SHP77 (cell line): Measurements from ENCODE around the gene KCNJ16.

Experiments
- DNase-seq, 2 experiments: peaks; one replicate each; lab custom pipeline; 2025; lab: John Stamatoyannopoulos, UW

Gene KCNJ16

DNA sequence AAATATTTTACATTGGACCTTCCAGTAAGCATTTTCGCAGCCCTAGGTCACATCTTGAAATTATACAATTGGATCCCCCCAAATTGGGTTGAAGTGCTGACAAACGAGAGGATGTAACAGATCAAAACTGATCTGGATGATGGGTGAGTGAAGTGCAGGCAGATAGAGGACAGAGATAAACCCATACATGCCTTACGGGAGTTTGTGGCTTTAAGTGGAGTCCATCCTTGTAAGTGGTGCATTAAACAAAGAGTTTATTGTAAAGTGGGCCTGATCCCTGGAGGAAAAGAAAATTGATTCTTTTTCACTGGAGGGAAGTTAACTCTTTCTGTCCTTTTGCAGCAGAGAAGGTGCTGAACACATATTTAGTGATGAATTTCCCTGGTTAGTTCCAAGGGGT is 55.3 kb downstream of the KCNJ16 start:
- DNase-seq = no peak

DNA sequence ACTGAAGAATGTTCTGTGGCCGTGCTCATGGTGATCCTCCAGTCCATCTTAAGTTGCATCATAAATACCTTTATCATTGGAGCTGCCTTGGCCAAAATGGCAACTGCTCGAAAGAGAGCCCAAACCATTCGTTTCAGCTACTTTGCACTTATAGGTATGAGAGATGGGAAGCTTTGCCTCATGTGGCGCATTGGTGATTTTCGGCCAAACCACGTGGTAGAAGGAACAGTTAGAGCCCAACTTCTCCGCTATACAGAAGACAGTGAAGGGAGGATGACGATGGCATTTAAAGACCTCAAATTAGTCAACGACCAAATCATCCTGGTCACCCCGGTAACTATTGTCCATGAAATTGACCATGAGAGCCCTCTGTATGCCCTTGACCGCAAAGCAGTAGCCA is 57.5 kb downstream of the KCNJ16 start:
- no peak for DNase-seq

DNA sequence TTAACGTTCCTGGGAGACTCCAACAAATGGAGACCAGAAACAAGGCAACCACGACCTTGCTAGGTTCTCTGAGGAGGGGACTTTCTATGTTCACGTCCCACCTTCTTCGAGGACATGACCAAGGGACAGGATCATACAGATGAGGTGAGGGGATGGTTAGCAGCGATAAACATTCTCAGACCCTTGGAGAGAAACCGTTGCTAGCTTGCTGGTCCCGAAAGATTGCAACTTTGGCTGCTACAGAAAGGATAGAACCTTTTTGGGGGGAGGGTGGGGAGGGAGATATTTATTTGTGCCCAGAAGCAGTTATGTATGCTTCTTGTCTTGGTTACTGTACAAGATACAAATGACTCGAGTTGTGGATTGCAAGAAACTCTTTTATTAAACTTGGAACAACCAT is 59.0 kb downstream of the KCNJ16 start:
- DNase-seq = no peak

DNA sequence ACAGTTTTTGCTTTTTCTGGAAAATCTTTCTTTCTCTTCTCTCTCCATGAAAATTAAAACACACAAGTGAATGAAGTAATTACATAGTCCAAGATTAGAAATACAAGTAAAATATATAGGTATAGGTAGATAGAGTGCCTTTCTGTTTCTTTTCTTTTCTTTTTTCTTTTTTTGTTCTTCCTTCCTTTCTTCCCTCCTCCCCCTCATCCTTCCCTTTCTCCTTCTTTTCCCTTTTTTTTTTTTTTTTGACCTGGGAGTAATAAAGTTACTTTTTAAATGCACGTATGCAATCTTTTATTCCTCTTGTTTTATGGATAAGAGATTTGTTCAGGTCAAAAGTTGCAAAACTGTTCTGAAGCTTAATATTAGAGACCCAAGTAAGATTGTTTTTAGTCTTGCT is 59.8 kb downstream of the KCNJ16 start:
- DNase-seq = no peak

DNA sequence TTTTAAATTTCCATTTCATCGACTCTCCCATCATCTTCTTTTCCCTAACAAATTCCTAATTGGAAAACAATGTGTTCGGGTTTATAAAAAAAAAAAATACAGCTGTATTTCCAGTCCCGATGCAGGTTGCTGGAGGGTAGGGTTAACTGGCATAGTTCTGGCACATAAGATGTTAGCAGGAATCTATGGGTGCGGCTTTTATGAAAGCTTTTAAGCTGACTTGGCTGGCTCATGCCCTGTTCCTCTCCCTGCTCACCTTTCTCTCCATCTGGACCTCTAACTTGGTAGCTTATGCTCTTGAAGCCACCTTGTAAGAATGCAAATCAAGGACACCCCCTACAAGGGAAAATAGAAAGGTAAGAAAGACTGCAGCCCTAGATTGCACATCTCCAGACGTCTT is 61.1 kb downstream of the KCNJ16 start:
- DNase-seq = no peak

DNA sequence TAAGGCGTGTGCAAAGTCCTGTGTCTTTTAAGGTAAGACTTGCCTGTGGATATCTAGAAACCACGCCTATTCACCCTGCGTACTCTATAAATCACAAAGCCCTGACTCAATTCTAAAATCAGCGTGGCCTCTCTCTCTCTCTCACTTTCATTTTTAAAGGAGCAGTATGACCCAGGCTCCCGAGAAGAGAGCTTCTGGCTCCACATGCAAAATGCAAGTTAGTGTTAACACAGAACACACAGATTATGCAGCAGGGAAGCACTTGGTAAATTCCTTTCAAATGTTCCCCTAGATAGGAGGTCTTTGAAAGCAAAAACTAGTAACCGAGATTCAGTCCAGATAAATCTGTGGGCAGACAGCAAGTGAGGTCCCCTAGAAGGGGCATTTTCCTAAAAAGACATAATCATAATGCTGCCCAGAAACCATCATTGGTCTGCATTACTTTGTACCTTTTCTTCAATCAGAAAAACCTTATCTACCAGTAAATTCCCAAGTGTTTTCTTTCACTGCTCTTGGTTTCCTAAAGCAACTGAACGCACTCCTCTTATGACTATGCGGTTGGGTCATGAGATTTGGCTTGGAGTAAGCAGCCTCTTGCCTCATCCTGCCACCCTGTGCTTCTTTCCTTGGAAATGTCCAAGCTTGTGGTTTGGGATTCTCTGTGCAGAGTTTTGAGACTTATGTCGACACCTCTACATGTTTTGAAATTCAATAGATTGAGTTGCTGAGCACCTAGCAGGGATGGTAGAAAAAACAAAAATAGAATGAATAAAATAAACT is 62.6 kb downstream of the KCNJ16 start:
- peak; percentile 23 to 25 for DNase-seq

DNA sequence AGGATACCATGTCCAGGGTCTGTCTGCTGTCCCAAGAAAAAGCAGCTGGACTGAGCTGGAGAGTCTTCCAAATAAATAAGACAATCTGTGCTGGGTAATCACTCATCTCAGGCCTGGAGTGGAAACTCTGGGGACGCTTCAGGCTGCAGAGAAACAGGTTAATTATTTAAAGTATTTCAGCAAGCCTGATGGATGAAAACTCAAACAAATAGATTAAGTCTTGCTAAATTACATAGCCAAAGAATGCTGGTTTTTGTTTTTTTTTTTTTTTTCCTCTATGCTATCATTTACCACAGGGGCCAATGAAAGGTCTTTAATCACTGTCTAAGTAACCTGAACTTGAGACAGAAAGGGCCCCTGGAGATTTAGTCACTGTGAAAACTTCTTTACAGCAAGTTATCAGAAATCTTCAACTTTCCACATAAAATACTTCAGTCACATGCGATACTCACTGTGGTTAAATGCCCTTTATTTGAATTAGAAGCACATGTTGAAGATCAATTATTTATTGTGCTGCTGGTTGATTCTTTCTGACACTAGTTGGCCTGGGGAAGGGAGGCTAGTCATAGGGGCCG is 63.4 kb downstream of the KCNJ16 start:
- no peak for DNase-seq

DNA sequence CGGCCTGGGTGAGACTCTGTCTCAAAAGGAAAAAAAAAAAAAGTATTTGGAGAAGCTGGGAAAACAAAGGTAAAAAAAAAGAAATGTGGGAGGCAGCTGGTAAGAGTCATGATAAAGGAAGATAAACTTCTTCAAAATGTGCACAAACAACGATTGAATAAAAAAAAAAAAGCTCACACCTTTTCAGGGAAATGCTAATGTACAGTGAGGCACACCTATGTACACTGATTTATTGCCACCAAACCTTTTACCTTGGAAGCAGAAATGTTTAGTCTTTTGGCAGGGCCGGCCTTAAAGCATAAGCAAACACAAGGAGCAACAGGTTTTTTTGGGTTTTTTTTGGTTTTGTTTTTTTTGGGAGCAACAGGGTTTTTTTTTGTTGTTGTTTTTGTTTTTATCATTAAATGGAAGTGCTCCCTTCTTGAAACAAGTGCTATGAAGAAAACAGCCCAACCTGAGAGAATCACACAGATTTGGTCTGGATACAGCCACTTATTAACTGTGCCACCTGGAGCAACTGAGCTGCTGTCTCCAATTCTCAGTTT is 64.5 kb downstream of the KCNJ16 start:
- DNase-seq = no peak

DNA sequence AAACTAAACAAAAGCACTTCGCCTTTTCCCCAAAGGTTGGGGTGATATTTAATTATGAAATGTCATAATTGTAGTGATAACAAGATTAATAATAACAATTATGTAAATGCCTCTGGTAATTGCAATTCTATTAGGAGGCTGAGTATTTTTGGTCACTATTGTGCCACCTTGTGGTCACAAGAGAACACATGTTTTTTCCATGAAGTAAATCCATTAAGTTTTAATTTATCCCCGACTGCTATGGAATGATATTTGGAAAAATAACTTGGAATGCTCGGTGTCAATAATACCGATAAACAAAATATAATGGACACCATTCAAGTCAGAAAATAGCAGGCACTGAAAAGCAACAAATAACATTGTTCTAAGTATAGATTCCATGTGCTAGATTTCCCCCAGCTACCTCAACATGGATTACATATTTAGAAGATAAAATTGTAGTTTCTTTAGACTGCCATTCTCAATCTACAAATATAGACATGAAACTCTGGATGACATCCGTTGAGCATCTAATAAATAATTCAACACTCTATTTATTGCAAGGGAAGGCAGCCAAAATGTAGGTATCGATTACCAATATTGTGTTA is 69.3 kb downstream of the KCNJ16 start:
- DNase-seq = no peak

DNA sequence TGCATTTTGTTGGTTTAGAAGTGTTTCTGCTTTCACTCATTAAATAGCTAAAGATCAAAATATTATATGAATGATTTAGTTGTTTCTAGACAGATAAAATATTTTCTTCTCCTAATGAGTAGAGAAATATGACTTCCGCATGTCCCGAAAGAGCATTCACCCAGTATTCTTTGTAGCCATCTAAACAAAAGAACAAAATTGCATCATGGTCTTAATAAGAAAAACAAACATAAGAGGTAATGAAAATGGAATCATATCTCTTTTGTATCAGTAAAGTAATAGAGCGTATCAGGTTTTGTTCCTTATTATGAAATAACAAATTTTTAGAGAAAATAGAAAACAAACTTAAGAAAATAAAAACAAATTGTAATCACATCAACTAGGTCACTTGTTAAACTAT is 78.2 kb downstream of the KCNJ16 start:
- no peak for DNase-seq

DNA sequence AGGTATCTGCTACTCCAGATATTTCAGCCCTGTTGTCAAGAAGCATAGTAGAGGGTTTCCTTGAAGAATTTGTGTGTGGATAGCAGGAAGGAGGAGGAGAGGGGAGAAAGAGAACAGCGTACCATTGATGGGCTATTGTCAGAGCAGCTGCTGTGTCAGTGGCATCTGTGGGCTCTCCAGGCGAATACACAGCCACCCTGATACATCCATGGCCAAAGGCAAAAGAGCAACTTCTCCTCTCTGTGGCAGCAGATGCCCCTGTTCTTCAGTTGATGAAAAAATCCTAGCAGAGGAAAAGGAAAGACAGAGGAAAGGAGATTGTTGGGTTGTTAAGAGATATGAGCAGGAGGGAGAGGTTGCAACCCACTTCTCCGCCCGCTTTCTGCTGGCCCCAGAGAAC is 82.1 kb downstream of the KCNJ16 start:
- DNase-seq = no peak

DNA sequence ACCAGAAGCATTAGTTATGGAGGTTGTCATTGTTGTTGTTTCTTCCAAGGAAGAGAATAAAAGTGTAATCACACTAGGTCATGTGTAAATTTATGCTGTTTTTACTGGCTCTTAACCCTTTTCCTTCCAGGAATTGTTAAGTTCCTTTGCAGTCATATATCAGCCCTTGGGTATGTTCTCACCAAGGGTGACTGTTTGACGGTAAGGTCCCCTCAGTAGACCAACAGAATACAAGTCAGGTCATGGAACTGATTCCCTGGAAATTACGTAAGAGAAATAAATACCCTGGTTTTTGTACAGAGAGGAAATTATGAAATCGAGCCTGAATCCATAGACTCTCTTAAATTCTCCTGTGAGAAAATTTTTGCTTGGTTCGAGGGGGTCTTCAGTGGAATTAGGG is 83.2 kb downstream of the KCNJ16 start:
- no peak for DNase-seq

DNA sequence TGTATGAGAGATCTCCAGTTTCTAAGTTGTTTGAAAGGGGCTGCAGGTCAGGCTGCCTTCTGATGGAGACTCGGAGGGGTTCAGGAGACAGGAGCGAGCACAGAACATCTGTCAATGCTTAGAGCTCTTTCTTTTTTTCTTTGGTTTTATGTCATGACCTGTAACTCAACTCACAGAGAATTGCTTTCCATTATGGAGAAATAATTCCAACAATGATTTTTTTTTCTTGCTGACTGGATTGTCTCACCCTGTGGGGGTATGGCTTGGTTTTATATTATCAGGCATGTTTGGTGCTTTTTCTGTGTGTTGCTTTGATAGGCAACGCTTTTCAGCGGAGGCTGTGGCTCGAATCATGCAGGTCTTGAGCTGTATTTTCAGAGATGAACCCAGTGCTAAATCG is 83.6 kb downstream of the KCNJ16 start:
- no peak for DNase-seq

DNA sequence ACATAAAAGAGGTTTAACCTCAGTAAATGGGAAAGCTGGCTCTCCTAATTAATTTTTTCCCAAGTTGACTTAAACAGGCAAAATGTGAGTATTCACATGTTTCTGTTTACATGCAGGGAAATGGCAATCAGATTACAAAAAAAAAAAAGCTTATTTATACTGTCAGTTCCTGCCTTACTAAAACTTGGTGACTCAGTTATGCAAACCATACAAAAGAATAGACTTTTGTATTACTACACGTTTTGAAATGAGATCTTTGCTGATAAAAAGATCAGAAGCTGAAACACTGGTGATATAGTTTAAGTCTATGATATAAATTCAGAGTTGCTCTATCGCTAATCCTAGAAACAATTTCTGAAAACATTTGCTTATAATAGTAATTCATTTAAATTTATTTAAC is 85.0 kb downstream of the KCNJ16 start:
- DNase-seq = no peak

DNA sequence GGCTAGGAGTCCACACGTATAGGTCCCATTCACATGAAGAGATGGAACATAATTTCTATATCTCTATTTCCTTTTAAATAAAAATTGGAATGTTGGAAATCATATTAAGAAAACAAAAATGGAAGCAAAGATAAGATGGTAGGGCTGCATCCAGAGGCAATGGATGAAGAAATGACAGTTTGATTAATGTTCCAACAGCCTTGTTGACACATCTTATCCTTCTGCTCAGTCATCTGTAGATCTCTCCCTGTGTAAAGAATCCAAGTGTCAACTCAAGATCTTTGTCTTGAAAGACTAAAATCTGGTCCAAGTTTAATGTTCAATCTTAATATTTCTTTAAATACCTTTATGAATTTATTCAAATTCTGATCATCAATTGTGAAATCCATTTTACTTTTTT is 86.5 kb downstream of the KCNJ16 start:
- DNase-seq = no peak

DNA sequence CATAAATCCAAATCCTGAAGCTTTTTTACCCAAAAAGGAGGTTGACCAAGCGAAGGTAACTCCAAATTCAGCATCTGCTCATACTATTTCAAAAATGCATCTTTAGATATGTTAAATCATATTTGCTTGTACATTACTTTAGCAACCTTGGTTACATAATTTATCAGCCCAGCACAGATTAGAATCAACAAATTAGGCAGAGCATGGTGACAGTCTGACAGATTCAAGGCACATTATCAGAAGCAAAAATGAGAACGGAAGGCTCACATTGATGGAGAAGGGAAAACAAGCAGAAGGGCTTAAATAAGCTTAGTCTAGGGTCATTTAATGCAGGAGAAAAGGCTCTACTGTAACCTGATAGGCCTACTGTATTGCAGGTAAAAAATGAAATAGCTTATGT is 90.4 kb downstream of the KCNJ16 start:
- DNase-seq = no peak

DNA sequence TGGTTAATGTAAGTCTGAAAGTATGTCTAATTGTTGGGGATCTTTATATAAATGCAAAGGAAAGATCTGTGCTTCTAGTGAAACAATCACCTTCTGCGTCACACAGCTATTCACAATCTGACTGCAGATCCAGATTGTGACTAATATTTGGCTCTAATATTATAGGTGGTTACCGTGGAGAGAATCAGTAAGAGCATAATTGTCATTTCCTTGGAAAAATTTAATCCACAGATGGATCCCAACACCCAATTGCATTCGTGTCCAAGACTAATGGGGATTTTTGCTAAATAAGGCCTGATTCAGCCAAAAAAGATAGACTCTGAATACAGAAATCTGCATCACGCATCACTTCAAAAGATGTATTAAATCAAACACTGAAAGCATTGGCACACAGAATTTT is 91.6 kb downstream of the KCNJ16 start:
- no peak for DNase-seq

DNA sequence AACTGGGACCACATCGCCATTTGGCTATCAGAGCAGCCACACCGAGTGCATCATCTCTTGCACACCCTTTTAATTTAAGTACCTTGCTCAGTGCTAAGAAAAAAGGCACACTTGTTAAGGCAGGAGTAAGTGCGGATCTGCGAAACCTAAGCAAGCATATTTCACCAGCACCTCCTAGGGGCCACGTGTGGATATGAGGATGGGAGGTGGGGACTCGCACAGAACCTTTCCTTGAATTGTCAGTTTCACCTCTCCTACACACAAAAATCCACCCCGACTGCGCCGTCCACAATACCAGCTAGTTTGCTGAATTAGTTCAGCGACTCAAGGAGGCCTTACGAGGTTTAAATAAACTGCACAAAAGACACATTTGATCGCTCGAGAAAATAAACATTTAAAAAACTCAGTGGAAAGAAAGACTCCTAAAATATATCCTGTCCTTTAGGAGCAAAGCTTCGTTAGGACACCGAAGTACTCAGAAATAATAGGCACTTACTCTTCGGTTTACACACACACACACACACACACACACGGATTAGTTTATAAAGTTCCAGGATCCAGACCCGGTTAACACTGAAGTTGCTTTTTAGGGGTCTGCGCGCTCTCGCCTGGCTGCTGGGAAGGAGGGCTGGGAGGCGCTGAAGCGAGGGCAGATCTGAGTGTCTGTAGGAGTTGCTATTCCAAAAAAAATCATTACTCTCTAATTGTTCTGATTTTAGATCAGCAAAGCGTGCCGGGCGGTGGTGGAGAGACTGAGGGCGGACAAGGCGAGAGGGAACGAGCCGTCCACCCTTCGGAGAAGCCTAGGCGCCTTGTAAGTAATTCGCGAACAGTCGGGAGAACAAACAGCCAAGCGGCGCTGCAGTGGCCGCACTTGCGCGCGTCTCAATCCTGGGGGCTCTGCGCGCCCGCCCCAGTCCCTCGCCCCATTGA is 93.3 kb downstream of the KCNJ16 start:
- peak; percentile 71 to 73 for DNase-seq

DNA sequence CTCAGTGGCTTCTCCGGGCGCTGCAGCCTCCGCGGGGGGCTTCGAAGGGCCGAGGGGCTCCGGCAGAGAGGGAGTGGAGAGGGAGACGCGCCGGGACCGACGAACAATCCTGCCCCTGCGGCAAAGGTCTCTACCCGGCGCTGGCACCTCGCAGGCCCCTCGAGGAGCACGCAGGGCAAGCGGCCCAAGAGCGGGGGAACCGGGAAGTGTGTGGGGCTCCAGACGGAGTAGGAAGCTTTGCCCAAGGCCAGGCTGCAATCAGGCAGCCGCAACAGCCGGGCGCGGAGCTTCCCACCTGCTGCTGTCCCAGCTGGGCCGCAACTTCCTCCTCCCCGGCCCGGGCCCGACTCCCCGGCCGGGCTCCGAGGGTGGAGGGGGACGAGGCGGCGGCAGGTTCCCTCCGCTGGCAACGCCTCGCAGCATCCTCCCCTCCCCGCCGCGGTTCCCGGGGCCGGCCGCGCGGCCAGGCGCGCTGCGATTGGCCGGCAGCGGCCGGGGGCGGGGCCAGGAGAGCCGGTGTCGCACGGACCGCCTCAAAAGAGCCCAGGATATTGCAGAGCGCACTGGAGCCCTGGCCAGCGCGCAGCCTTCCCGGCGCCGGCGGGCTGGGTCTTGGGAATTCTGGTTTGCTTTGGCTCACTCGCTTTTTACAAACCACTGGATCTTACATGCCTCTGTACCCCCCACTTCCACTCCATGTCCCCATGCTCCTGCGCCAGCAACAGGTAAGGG is 94.1 kb downstream of the KCNJ16 start, which contains the start of gene KCNJ2:
KCNJ2 (plus strand) TSS at position 556 of the 732 bp plus-strand sequence. CDS start 5,508 bp downstream, outside the sequence.
- DNase-seq = peak; percentile 77 to 92

DNA sequence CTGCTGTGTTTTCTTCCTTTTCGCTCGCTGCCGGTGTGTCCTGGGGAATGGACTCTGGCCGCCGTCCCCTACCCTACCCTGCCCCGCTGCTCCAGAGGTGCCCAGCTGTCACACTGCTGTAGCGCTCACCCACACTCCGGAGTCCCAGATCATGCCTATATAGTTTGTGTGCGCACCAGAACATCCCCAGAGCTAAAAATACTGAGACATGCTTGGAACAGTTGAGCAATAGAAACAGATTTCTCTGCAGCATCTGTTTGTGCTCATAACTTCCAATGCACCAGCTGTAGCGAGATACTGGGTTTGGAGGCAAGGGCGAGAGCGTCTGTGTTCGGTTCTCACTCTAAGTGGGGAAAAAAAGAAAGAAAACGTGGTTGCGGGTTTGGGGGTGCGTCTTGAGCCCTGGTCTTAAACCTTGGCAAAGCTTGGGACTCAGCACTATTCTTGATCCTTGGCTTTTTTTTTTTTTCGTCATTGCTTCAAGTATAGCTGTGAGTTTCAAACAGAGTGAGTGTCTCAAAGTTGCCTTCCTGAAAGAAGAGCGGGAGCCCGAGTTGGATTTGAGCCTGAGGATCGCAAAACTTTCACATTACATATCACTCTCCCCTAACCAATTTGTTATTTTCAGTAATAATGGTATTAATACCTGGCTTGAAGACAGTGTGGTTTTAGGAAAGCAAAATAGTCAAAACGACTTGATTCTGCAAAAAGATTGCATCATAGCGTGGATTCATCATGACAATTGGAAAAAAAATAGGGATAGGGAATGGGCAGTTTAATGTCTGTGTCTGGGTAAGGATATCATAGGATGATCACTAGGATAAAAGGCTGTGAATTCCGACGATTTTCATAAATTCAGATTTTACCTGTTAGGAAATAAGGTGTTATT is 94.9 kb downstream of the KCNJ16 start:
- peak in 1 of 2 experiments; percentile 11 for DNase-seq
